Measurements from ENCODE around the gene COX6A1.
A peak's percentile ranks its signal among the peaks of the same experiment; 100 is the strongest.
"Not testable (repeated sequence)": the region's sequence is repeated elsewhere in the genome, so short reads cannot be mapped to it uniquely, and the experiment has no call there.

COX6A1 gene

DNA sequence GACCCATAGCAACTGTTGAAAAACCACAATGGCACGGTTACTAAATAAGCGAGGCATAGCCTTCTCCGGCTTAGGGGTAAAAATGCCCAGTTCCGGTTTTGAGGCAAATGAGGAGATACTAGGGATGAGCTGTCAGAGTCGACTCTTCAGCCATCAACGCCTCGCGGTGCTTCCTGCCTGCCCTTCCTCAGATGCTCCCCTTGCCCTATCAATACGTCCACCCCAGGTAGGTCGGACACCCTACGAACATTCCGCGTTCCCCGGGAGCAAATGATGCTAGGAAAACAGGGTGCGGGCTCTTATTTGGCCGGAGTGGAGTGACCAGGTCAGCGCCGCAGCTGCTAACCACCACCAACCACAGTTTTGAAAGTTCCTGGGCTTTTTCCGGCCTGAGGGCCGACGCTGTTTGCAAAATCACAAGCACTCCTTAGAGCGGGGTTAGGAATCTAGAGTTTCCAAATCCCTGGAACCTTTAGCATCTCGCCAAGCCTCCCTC lies 30.5 kb downstream of the COX6A1 start:
- DNase-seq: no peak

- DNase-seq: no peak
These were observed 31.0 kb downstream of the COX6A1 start for GRCh38 chr12:120468821-120469449.

- DNase-seq: peak; percentile 90 to 96
These were observed 31.7 kb downstream of the COX6A1 start, which contains the start of gene SRSF9 for GRCh38 chr12:120469450-120470149. SRSF9 (minus strand) TSS chr12:120469748; CDS start chr12:120469609, 139 bp downstream.

- peak in 1 of 2 experiments; percentile 38 for DNase-seq
These were observed 32.4 kb downstream of the COX6A1 start for GRCh38 chr12:120470150-120470784.

- DNase-seq: no peak
These were observed 34.6 kb downstream of the COX6A1 start for GRCh38 chr12:120472521-120472920.

GRCh38 chr12:120473807-120474615 lies 36.1 kb downstream of the COX6A1 start:
- DNase-seq: no peak

DNA sequence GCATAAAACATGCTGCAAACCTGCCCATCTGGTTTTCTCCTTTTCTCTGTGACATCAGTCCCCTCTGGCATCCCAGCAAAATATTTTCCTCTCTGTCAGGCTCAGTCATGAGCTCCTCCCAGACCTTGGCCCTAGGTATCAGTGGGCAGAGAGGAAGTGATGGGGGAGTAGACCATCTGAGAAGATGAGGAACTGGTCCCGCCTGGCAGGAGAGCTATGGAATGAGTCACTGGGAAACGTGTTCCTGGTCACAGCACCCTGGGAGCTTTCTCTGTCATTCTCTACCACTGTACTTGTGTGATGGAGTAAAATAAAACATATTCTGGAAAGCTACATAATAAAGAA lies 36.7 kb downstream of the COX6A1 start:
- DNase-seq: peak in 1 of 2 experiments; percentile 24

GRCh38 chr12:120475643-120476042 lies 37.7 kb downstream of the COX6A1 start:
- DNase-seq: no peak

DNA sequence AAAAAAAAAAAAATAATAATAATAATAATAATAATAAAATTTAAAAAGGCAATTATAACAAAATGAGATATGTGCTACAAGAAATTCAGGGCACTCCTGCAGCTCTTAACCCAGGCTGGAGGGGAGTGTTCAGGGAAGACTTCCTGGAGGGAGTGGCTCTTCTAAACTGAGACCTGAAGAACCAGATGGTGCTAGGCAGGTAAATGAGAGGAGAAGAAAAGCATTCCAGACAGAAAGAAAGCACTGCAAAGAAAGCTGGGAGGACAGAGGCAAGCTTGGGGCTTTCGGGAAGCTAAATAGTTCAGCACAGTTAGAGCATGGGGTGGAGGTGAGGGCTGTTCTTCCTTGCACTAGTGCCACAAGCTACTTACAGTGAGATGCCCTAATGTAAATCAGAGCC lies 41.5 kb downstream of the COX6A1 start:
- no peak for DNase-seq

- no peak for DNase-seq
These were observed 42.3 kb downstream of the COX6A1 start for GRCh38 chr12:120480211-120480610.

DNA sequence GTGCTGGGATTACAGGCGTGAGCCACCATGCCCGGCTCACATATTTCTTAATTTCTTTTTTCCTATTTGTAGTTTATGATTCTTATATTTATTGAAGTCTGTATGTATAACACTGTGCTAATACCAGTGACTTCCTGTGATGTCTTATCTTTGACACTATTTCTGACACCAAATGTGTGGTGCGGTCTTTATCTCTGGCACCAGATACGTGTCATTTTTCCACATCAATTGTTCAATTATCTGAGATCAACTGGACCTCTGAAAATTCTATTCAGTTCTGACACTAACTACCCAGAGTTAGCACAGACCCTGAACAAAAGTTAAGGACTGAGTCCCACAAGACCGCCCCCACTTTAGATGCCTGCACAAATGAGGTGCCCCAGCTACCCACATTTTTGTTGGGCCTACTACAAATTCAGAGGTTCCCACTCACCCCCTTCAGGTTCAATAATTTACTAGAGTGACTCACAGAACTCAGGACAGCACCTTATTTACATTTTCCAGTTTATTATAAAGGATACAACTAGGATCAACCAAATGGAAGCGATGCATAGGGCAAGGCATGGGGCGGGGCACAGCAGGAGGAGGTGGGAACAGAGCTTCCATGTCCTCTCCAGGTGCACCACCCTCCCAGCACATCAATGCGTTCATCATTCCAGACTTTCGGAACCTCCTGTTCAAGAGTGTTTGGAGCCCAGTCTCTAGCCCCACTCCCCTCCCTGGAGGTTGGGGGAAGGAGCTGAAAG lies 43.3 kb downstream of the COX6A1 start:
- no peak for DNase-seq

GRCh38 chr12:120483621-120484020 lies 45.7 kb downstream of the COX6A1 start:
- no peak for DNase-seq

DNA sequence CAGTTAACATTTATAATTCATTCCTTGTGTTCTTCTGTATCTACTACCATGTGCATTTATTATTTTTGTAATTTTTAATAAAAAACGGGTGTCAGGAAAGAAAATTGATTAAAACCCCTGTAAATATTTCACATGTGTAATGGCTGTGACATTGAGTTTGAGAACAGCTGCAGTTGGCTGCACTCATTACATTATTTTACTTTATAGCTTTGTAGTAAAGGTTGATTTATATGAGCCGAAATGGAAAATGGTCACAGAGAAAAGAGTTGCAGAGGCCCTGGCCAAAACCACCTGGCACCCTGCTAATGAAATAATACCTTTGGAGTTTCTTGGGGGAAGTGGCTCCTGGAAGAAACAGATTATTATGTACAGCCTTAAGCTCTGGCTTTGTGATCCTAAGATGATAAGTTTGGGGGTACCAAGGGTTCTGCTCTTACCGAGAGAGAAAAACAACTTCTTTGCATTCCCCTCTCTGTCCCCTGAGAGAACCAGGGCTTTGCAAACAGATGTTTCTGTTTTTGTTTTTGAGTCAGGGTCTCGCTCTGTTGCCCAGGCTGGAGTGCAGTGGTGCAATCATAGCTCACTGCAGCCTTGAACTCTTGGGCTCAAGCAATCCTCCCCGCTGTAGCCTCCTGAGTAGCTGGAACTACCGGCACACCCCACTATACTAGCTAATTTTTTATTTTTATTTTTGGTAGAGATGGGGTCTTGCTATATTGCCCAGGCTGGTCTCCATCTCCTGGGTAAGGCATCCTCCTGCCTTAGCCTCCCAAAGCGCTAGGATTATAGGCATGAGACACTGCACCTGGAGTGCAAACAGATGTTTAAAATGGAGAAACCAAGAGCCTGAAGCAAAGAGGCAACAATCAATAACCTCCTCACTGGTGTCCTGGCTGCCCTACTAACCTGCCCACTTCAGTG lies 48.3 kb downstream of the COX6A1 start:
- DNase-seq: no peak

GRCh38 chr12:120487552-120487951 lies 49.6 kb downstream of the COX6A1 start:
- not testable (repeated sequence) for DNase-seq

DNA sequence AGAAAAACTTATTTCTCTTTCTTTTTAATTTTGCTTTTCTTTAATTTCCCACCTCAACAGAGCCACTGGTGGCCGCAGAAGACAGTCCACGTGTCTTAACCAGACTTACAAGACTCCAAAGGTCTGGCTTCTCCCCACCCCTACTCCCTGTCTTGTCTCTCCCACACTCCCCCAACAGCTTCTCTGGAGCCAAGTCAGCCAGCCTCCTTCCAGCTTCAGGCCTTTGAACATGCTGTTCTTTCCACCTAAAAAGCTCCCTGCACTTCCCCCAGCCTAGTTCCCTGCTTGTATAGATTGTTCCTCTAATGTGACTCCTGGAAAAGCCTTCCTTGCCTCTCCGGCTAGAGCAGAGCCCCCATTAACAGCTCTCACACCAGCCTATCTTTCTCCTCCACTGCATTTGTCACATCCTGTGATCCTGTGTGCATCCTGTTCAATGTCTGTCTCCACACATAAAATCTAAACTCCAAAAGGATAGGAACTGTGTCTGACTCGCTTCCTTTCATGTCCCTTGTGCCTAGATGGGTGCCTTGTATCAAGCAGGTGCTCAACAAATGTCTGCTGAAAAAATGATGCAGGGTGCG lies 50.2 kb downstream of the COX6A1 start:
- DNase-seq: no peak

GRCh38 chr12:120489018-120489417 lies 51.1 kb downstream of the COX6A1 start:
- DNase-seq: peak in 1 of 2 experiments; percentile 39

- DNase-seq: no peak
These were observed 52.4 kb downstream of the COX6A1 start for GRCh38 chr12:120490325-120490724.

Data from NCI-H446 (cell line).